ENCODE results near the gene FIG4. TPM values are rescaled to one million over a fixed set of nuclear protein-coding genes. Genes with fewer than 3 reads are reported as not detected.

Gene FIG4
- total and polyA plus RNA-seq, 2 of the 13 experiments (the other 11 are each of a cell fraction or from before 2014, with no cell fraction given) = 5.5 to 7.9 TPM

DNA sequence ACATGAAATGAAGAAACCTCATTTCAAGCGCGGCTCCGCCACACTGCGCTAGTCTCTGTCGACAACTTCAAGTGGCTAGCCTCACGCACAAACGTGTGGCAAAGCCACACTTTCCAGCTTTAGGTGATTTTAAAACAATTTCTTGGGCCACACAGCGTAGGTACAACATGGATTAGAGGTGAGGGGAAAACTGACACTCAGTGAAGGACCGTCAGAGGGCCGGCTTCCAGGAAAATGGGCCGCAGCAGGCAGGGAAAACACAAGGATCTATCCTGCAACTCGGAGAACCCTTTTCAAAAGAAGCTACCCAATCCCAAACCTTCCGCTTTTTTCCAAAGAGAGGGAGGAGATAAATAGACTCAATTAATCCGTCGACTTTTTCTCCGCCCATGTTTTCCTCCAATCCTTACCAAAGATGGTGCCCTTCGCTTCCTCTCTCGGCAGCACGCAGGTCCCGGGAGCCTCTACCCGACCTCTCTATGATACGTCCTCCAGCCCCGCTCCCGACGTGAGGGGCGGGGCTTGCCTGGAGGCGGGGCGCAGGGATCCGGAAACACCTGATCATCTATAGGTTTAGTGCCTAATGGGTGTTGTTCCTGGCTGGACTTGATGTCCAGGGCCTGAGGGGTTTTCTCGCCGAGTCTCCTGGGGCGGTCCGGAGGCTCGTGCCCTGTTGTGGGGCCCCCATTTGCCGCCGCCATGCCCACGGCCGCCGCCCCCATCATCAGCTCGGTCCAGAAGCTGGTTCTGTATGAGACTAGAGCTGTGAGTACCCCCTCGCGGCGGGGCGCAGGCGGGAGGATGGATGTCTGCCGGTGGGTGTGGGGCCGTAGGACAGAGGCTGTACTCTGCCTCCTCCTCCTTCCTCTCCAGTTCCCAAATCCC, at the start of gene FIG4, which contains the start of gene AK9 (continued):
- TF ChIP-seq, protein P1, sequence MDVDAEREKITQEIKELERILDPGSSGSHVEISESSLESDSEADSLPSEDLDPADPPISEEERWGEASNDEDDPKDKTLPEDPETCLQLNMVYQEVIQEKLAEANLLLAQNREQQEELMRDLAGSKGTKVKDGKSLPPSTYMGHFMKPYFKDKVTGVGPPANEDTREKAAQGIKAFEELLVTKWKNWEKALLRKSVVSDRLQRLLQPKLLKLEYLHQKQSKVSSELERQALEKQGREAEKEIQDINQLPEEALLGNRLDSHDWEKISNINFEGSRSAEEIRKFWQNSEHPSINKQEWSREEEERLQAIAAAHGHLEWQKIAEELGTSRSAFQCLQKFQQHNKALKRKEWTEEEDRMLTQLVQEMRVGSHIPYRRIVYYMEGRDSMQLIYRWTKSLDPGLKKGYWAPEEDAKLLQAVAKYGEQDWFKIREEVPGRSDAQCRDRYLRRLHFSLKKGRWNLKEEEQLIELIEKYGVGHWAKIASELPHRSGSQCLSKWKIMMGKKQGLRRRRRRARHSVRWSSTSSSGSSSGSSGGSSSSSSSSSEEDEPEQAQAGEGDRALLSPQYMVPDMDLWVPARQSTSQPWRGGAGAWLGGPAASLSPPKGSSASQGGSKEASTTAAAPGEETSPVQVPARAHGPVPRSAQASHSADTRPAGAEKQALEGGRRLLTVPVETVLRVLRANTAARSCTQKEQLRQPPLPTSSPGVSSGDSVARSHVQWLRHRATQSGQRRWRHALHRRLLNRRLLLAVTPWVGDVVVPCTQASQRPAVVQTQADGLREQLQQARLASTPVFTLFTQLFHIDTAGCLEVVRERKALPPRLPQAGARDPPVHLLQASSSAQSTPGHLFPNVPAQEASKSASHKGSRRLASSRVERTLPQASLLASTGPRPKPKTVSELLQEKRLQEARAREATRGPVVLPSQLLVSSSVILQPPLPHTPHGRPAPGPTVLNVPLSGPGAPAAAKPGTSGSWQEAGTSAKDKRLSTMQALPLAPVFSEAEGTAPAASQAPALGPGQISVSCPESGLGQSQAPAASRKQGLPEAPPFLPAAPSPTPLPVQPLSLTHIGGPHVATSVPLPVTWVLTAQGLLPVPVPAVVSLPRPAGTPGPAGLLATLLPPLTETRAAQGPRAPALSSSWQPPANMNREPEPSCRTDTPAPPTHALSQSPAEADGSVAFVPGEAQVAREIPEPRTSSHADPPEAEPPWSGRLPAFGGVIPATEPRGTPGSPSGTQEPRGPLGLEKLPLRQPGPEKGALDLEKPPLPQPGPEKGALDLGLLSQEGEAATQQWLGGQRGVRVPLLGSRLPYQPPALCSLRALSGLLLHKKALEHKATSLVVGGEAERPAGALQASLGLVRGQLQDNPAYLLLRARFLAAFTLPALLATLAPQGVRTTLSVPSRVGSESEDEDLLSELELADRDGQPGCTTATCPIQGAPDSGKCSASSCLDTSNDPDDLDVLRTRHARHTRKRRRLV (CRISPR knock-in tag; IDR thresholded peaks at IDR 0.05) = 0 out of 2 replicates have a peak, but pooled peaks have one; percentile 20
- TF ChIP-seq CBX2 (IDR thresholded peaks at IDR 0.05; ENCODE audit: low read depth, low read length) (no peak), CBX2 (CRISPR knock-in tag; IDR thresholded peaks at IDR 0.05; ENCODE audit: low read depth) (no peak), ZFP36L1 (CRISPR knock-in tag; IDR thresholded peaks at IDR 0.05) (no peak), FOSL2 (CRISPR knock-in tag; IDR thresholded peaks at IDR 0.05) (no peak; the same call in 1 of the 2 replicates), FOSL1 (CRISPR knock-in tag; IDR thresholded peaks at IDR 0.05; ENCODE audit: borderline replicate concordance) (no peak), ATF7-NPFF (CRISPR knock-in tag; IDR thresholded peaks at IDR 0.05; ENCODE audit: low read depth) (no peak), SOX13 (IDR thresholded peaks at IDR 0.05) (no peak), SOX13 (CRISPR knock-in tag; conservative IDR thresholded peaks at IDR 0.05 in 1 of 2, IDR thresholded peaks at IDR 0.05 in 1 of 2) (no peak), ZNF768 (CRISPR knock-in tag; IDR thresholded peaks at IDR 0.05) (peak; percentile 17; the same call in 1 of the 2 replicates), RARA (CRISPR knock-in tag; IDR thresholded peaks at IDR 0.05) (no peak), HNF4G (IDR thresholded peaks at IDR 0.05; ENCODE audit: borderline replicate concordance, low read depth, low read length) (no peak), HNF4G (CRISPR knock-in tag; IDR thresholded peaks at IDR 0.05; ENCODE audit: borderline replicate concordance, low read depth) (no peak)
- TF ChIP-seq, protein P2, sequence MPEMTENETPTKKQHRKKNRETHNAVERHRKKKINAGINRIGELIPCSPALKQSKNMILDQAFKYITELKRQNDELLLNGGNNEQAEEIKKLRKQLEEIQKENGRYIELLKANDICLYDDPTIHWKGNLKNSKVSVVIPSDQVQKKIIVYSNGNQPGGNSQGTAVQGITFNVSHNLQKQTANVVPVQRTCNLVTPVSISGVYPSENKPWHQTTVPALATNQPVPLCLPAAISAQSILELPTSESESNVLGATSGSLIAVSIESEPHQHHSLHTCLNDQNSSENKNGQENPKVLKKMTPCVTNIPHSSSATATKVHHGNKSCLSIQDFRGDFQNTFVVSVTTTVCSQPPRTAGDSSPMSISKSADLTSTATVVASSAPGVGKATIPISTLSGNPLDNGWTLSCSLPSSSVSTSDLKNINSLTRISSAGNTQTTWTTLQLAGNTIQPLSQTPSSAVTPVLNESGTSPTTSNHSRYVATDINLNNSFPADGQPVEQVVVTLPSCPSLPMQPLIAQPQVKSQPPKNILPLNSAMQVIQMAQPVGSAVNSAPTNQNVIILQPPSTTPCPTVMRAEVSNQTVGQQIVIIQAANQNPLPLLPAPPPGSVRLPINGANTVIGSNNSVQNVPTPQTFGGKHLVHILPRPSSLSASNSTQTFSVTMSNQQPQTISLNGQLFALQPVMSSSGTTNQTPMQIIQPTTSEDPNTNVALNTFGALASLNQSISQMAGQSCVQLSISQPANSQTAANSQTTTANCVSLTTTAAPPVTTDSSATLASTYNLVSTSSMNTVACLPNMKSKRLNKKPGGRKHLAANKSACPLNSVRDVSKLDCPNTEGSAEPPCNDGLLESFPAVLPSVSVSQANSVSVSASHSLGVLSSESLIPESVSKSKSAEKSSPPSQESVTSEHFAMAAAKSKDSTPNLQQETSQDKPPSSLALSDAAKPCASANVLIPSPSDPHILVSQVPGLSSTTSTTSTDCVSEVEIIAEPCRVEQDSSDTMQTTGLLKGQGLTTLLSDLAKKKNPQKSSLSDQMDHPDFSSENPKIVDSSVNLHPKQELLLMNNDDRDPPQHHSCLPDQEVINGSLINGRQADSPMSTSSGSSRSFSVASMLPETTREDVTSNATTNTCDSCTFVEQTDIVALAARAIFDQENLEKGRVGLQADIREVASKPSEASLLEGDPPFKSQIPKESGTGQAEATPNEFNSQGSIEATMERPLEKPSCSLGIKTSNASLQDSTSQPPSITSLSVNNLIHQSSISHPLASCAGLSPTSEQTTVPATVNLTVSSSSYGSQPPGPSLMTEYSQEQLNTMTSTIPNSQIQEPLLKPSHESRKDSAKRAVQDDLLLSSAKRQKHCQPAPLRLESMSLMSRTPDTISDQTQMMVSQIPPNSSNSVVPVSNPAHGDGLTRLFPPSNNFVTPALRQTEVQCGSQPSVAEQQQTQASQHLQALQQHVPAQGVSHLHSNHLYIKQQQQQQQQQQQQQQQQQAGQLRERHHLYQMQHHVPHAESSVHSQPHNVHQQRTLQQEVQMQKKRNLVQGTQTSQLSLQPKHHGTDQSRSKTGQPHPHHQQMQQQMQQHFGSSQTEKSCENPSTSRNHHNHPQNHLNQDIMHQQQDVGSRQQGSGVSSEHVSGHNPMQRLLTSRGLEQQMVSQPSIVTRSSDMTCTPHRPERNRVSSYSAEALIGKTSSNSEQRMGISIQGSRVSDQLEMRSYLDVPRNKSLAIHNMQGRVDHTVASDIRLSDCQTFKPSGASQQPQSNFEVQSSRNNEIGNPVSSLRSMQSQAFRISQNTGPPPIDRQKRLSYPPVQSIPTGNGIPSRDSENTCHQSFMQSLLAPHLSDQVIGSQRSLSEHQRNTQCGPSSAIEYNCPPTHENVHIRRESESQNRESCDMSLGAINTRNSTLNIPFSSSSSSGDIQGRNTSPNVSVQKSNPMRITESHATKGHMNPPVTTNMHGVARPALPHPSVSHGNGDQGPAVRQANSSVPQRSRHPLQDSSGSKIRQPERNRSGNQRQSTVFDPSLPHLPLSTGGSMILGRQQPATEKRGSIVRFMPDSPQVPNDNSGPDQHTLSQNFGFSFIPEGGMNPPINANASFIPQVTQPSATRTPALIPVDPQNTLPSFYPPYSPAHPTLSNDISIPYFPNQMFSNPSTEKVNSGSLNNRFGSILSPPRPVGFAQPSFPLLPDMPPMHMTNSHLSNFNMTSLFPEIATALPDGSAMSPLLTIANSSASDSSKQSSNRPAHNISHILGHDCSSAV (CRISPR knock-in tag; IDR thresholded peaks at IDR 0.05; ENCODE audit: borderline replicate concordance) = no peak
- TF ChIP-seq, protein P3, sequence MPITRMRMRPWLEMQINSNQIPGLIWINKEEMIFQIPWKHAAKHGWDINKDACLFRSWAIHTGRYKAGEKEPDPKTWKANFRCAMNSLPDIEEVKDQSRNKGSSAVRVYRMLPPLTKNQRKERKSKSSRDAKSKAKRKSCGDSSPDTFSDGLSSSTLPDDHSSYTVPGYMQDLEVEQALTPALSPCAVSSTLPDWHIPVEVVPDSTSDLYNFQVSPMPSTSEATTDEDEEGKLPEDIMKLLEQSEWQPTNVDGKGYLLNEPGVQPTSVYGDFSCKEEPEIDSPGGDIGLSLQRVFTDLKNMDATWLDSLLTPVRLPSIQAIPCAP (CRISPR knock-in tag; IDR thresholded peaks at IDR 0.05; ENCODE audit: low read depth) = no peak

Data from HepG2 (cell line).